Stimulated activated CD4-positive, alpha-beta T cell treated with anti-CD3 and anti-CD28 coated beads, Interleukin-12 subunit alpha, Interleukin-12 subunit beta, amount 100 ng/mL, for 4 hours (primary cell): ENCODE results near the gene DNAH1.

Source experiments
- DNase-seq: peaks from one replicate; pipeline ENCODE4 v3.0.0-alpha.2; 2020

DNAH1 gene

DNA sequence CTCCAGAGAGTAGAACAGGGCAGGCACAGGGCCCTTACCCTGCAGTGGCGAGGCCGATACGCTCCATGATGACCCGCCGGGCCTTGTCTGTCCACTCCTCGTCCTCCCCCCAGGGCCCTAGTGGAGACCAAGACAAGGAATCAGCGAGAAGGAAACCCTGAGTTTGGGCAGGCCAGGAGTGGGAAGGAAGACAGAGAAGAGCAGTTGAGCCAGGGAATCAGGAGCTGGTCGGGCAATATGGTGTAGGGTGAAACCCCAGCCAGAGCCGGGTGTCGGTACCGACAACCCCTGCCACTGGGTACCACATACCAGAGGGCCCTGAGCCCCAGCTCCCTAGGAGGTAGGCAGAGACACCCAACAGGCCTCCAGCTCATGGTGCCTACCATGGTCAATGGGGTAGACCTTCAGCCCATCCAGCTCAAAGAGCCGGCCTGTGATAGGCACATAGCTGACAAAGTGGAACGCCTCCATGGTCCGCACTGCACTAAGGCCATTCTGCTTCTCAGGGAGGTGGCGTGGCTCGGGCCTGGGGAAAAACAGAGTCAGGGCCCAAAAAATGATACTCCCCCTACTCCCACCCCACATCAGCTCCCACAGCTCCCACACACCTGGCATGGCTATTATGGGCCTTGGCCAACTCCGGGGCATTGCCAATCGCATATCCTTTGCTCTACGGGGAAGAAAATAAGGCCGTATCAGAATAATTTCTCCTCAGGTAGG lies 90.8 kb downstream of the DNAH1 start:
- no peak for DNase-seq

- no peak for DNase-seq
These were observed 91.7 kb downstream of the DNAH1 start for GRCh38 chr3:52407779-52408178.

- DNase-seq, result no peak
These were observed 92.3 kb downstream of the DNAH1 start for GRCh38 chr3:52408466-52408865.

GRCh38 chr3:52415800-52416199 lies 99.7 kb downstream of the DNAH1 start:
- DNase-seq, result no peak

DNA sequence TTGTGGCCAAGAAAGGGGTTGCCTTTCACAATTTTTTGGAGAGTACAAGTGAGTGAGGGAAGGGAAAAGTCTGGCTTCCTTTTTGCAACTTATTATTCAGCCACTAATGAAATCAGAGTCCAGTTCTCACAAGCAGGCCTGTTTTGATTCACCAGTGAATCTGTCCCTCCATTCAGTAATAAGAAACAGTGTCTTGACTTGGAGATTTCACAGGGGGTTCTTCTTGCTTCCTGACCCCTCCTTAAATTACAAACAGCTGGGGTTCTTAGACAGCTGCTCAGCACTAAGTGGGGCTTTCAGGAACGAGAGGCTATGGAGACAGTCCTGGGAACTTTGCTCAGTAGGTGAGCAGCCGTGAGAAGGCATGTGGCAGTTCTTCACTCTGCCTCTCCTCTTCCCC lies 104.3 kb downstream of the DNAH1 start:
- DNase-seq, result no peak

- DNase-seq, result no peak
These were observed 106.5 kb downstream of the DNAH1 start for GRCh38 chr3:52422669-52423068.

GRCh38 chr3:52423173-52423572 lies 107.1 kb downstream of the DNAH1 start:
- DNase-seq, result no peak

- DNase-seq, result no peak
These were observed 112.3 kb downstream of the DNAH1 start for GRCh38 chr3:52428151-52429005.

DNA sequence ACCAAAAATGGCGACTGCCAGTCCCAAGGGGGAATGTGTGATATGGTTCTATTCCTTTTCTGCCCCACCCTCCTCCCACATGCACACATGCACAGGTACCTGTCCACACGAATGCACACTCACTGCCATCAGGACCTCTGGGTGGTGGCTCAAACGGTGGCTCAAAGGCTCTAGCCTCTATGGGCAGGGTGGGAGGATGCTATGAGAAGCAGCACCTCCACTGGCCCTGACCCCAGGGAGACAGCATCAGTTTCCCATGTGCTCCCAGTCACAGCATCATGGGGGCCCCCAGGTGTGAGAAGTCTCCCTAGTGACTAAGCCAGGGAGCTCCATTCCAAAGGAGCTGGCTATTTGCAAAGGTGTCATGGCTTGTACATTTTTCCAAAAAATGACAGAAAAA lies 112.9 kb downstream of the DNAH1 start:
- no peak for DNase-seq

- DNase-seq, result no peak
These were observed 113.8 kb downstream of the DNAH1 start for GRCh38 chr3:52429779-52430415.

DNA sequence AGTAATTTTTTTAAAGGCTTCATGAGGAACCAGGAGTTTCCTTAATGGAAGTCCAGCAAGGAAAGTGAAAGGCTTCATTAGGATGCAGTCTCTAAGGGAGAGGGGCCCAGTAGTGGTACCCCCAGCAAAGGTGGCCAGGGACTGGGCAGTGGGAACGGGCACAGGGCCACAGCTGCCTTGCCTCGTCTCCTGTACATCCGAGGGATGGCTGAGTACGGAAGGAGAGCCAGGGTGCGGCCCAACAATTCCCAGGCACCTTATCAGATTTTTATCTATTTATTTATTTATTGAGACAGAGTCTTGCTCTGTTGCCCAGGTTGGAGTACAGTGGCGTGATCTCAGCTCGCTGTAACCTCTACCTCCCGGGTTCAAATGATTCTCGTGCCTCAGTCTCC lies 114.3 kb downstream of the DNAH1 start:
- DNase-seq, result no peak

DNA sequence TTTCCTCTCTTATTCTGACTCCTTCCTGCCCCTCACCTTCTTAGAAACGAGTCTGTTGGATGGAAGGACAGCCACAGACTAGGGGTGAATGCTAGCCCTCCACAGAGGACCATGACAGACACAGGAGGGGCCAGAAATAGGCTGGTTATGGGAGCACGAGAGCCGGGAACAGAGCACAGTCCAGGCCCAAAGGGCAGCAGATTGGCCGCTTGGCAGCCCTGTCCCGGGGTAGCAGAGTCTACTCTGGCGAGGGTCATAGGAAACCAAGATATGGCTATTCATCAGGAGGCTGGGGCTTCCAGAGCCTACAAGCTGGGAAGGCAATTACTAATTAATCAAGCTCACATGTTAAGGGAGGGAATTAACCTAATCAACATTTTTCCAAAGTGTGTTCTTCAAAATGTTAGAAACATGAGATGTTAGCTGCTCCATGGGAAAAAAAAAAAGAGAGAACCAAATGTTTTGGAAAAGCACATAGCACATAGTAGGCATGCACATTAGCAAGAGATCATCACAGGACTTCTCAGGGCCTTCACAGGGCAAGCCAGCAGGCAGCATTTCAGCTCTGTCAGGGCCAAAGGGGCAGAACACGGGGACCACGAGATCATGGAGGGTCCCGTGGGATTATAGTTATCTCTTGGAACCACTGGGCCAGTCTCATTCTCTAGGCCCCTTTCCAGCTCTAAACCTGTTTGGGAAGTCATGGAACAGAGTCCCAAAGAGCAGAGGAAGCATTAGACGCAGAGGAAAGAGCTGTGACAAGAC lies 115.5 kb downstream of the DNAH1 start:
- DNase-seq, result no peak

DNA sequence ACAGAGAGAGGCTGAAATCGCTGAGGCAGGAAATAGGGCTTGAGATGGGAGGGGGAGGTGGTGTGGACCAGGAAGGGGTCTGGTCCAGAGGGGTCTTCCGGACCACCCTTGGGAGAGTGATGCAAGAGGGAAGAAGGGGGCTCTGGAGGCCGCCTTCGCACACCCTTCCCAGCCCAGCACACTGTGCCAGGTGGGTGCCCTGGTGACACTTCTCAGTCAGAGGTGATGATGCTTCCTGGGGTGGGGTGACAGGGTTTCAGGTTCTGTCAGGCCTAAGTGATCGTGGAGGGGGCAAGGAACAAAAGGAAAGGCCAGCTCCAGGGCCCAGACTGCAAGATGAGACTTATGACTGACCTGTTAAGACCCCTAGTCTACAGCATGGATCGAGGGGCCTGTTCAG lies 116.1 kb downstream of the DNAH1 start:
- no peak for DNase-seq

DNA sequence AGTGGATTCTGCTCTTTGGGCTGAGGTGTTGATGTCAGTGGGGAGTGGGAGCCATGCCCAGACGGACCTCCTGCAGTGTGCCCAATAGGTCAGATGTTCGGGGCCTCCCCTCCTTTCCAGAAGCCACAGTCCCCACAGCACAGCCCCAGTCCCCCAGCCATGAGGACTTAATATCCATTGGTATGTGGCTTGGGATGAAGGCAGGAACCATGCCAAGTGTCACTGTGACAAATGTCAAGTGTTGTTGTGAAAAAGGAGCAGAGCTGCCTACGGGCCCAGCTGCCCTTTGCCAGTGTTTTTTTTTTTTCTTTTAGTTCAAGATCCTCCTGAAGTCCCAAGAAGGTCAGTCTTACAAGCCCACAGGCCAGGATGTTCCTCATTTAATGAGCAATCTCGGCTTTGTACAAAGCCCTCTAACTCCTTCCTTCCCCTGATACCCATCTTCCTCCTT lies 116.6 kb downstream of the DNAH1 start:
- no peak for DNase-seq

- no peak for DNase-seq
These were observed 117.3 kb downstream of the DNAH1 start for GRCh38 chr3:52433328-52433995.

GRCh38 chr3:52433996-52434479 lies 117.9 kb downstream of the DNAH1 start:
- no peak for DNase-seq

- DNase-seq, result no peak
These were observed 118.5 kb downstream of the DNAH1 start for GRCh38 chr3:52434491-52435115.

- no peak for DNase-seq
These were observed 119.4 kb downstream of the DNAH1 start for GRCh38 chr3:52435246-52436101.

- no peak for DNase-seq
These were observed 120.5 kb downstream of the DNAH1 start for GRCh38 chr3:52436500-52437149.
